NCI-H748 (cell line): ENCODE data around the gene HRH4.
A peak's percentile ranks its signal among the peaks of the same experiment; 100 is the strongest.

Source experiments
- DNase-seq: peaks from one replicate; lab custom pipeline; 2025; ENCODE audit not compliant: unreplicated experiment; lab: John Stamatoyannopoulos, UW

Gene HRH4

GRCh38 chr18:24502667-24503523, 42.5 kb downstream of the HRH4 start:
- DNase-seq = peak; percentile 93

- no peak for DNase-seq
Measured at GRCh38 chr18:24504401-24504800, 44.0 kb downstream of the HRH4 start.

DNA sequence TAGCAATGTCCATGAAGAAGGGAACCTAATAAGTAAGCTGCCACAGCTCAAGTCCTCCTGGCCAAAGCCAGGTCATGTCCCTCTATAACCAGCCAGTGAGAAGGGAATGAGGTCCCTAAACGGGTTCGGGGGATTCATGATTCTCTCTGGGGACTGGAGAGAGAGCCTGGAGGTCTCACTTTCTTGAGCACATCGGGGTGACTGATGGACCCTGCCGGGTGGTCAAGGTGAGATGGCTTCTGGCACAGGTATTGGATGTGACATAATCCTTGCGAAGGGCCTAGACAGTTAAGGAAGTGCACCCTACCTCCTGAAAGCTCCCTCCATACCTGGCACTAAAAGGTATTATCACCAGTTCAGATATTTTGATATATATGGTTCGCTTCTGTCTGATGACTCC, 45.7 kb downstream of the HRH4 start:
- no peak for DNase-seq

DNA sequence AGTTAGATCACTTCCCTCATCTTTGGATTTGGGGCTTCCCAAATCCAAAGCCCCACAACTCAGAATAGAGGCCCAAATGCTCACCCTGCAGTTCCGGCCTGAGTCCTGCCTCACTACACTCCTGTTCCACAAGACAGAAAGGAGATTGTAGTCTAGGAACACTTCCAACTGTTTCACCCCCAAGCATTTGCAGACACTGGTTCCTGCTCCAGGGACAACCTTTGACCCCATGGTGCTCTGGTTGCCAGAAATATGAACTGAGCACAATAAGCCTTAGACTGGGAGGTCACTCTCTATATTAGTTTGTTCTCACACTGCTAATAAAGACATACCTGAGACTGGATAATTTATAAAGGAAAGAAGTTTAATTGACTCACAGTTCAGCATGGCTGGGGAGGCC, 49.0 kb downstream of the HRH4 start:
- no peak for DNase-seq

DNA sequence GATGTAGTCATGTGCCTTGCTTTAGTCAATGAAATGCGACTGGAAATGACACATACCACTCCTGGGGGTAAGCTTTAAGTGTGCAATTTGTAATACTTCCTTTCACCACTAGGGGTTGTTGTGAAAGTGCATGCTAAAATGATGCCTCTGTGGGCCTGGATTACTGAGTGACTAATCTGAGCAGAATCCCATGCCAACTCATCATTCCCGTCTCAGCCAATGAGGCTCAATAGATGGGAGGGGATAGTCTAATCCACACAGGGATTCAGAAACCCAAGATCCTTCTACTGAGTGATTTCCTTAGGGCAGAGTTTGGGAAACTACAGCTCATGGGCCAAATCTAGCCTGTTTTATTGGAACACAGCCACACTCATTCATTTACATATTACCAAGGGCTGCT, 54.0 kb downstream of the HRH4 start:
- peak; percentile 41 for DNase-seq

DNA sequence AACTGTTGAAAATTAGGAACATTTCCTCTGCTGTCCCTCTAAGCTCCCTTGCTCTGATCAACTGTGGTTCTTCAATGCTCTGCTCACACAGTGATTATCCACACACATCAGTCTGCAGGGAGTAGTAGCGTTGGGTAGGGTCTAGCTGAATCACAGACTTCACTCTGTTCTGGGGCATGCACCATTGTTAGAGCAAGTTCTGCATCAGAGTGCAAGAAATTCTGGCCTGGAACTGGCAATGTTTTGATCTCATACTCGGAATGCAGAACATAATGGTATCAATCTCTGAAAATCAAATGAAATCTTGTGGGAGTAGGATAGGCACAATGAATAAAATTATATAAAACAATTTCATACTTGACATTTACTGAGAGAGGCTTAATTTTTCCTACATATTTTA, 55.3 kb downstream of the HRH4 start:
- no peak for DNase-seq

DNA sequence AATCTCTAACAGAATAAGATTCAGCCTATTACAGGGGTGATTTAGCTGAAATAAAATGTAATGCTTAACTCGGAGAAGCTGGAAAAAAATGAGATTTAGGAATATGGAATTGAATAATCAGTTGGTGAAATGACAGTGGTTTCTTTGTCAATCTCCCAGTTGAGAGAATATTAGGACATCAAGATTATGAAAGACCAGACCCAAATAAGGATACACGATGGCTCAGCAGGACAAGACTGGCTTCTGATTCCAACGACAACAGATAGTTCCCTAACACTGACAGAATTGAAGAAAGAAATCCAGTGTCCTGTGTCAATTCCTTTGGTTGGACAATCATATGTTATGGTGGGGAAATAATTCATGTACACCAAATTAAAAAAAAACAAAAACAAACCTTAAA, 55.8 kb downstream of the HRH4 start:
- no peak for DNase-seq

DNA sequence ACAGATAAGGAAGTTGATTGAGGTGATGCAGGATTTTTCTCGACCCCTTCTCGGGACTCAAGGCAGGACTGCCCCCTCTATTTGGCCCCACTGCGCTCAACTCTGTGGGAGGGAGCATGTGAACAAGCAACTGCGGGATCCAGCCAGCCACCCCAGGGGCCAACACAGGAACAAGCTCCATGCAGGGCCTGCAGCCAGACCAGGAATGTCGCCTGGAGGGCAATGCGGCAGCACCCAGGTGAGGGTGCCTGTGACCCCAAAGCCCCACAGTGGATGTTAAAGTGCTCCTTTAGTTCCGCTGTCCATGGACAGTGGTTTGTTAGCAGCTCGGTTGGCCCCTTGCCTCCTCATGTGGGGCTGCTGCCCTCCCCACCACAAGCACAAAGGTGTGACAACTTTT, 57.1 kb downstream of the HRH4 start:
- DNase-seq = no peak

- no peak for DNase-seq
Measured at GRCh38 chr18:24518596-24518995, 58.2 kb downstream of the HRH4 start.
